SW480 (cell line): ENCODE results near the gene ACKR3.

Experiments
- DNase-seq: peaks from one replicate; pipeline ENCODE4 v3.0.0-alpha.2; 2016; ENCODE audit warnings: low spot score

The ACKR3 gene

DNA sequence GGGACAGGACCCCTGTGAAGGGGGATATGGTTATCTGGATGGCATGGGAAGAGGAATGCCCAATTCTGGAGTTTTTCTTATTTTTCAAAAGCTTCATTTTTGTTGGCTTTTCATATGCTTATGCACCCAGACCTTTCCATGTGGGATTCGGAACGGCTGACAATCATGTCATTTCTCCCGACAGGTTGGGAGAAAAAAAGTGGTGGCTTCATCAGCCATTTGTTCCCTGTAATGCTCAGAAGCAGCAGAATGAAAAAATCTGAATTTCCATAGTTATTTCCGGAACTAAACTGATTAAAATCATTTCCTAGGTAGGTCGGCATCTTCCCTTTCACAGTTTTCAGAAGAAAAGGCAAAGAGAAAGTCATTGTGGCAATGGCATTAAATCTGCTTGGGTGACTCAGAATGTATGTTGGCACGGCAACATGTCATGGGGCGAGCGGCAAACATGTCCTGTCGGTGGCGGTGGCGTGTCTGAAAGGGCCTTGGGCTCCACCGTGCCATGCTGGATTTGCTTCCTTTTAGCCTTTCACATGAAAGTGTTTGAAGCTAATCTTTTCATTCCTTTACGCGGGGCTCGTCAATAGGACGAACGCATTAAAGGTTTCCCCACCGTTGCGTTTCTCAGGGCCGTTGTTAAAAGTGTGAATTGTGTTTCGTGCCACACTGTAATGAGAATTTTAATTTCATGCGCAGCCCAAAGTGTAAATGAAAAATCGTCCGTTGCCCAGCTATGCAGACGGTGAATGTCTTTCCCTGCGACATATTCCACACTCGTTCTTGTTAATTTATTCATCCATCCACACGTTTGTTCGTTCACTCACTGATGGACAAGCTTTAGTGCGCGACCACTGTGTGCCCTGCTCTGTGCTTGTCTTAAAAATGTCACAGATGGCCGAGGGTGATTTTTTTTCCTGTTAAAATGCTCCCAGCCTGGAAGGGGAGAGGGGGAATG is 18.5 kb downstream of the ACKR3 start:
- no peak for DNase-seq

DNA sequence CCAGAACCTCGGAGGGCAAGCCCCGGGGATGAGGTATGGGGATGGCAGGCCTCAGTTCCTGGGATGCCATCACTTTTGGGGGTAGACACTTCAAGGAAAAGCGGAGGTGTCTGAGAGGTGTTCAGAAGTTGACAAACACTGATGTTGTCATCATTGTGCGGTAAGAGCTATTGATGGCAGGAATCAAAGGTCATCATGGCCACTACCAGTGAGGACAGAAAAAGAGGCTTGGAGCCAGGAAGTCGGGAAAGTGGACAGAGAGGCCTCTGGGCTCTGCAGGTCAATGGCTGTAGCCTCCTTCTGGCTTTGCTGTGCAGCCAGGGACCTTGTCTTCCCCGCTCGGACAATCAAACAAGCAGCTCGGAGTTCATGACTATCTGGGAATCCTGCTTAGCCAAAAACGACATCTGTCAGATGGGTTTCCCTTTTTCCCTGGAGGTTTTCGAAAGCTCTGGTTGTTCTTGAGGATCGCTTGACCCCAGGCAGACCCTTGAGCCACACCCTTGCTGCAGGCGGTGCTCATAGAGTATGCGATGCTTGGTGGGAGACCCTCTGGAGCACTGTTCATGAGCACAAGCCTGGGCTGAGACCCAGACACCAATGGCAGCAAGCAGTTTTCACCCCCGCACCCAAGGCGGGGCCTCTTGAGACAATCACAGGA is 19.4 kb downstream of the ACKR3 start:
- DNase-seq, result no peak

DNA sequence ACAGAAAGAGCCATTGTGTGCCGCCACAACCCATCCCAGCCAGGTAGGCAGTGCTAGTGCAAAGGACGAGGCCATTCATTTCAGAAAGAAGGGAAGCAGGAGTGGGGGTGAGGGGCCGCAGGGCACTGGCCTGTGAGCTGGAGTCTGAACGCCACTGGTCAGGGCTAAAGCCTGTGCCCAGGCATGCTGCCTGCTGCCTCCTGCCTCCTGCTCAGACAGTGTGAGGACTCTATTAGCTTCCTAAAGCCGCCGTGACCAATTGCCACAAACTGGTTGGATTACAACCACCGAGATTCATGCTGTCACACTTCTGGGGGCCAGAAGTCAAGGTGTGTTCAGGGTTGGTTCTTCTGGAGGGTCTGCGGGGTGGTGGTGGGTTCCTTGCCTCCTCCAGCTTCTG is 21.2 kb downstream of the ACKR3 start:
- no peak for DNase-seq

DNA sequence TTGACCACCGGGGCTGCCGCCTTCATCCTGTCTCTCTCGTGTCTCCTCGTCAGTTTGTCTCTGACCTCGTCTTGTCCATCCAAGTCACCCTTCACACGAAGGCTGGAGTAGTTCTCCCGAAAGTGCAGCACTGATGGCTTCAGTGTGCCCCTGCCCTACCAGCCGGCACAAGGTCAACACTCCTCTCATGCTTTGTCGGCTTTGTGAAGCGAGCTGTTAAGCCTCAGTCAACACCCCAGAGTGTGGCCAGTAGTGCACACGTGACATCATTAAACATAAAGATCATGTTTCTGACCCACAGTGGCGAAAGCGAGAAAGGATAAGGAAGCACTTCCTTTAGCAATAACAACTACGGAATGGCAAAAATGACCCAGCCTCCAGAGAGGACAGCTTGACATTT is 23.2 kb downstream of the ACKR3 start:
- DNase-seq, result no peak

DNA sequence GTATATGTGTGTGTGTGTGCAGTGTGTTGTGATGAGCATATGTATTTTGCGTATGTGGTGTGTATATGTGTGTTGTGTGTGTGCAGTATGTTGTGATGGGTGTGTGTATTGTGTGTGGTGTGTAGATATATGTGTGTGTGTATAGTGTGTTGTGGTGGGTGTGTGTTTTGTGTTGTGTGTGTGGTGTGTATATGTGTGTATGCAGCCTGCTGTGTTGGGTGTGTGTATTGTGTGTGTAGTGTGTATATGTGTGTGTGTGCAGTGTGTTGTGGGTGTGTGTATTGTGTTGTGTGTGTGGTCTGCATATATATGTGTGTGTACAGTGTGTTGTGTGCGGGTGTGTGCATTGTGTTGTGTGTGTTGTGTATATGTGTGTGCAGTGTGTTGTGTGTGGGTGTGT is 23.9 kb downstream of the ACKR3 start:
- DNase-seq, result no peak

DNA sequence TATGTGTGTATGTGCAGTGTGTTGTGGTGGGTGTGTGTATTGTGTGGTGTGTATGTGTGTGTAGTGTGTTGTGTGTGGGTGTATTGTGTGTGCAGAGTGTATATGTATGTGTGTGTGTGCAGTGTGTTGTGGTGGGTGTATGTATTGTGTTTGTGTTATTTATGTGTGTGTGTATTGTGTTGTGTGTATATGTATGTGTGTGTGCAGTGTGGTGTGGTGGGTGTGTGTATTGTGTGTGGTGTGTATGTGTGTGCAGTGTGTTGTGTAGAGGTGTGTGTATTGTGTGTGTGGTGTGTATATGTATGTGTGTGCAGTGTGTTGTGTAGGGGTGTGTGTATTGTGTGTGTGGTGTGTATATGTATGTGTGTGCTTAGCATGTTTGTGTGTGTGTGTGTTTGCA is 24.3 kb downstream of the ACKR3 start:
- DNase-seq, result no peak

DNA sequence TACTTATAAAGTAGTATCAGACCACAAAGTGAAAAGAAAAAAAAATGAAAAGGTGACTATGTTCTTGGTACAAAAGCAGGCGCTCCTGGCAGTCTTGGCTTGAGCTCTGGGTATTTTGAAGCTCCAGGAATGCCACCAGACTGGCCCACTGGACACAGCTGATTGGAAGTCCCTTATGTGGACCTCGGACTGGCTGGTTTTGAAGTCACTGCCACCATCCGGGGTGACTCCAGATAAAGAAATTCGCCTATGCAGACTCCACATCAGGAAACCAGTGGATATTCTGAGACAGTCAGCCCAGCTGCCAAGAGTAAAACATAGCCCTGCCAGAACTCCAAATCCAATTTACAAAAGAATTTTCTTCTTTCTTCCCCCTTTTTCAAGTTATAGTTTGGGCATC is 28.0 kb downstream of the ACKR3 start:
- no peak for DNase-seq

DNA sequence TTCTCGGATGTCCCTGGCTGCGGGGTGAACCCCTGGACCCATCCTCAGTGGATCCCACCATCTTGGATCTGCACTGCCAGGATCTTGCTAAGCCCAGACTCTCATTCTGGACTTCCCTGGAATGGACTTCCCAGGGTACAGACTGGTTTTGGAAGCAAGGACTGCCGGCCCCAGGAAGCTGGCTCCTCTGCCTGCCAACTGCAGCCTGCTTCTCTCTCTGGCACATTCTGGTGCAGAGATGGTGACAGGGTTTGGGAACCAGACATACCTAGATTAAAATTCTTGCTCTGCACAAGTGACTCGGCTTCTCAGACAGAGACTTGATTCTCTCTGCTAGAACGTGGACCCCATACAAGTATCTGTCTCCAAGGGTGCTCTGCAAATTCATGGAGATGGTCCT is 29.4 kb downstream of the ACKR3 start:
- DNase-seq, result no peak

DNA sequence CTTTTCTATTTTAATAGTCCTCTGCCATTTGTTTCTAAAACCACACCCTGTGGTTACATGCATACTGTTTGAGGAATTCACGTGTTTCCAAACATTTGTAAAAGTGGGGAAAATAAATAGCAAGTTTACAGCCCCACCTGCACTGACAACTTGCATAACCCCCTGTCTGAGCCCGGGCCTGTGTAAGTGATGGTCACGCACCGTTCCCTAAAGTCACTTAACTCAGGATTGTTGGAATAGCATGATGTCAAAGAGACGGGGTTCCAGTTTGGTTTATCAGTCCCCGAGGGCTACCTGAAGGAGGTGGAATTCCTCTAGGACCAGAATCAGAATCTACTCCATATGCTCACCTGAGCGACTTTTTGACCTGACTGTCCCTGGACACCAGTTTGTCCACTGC is 30.5 kb downstream of the ACKR3 start:
- DNase-seq, result no peak

DNA sequence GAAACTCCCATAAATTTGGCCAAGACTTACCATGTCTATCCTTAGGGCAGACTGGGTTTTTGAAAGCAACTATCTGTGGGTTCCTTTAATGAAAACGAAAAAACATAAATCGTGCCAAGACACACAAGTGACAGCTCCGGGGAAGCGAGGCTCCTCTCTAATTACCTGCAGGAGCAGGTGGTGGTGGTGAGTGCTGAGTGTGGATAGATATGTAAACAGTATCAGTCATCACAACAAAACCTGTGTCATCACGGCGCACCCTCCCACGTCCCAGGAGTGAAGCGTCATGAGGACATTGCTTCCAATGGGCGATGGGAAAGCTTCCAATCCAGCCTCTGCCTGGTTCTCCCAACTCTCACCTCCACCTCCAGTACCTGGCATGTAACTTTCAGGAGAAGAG is 31.3 kb downstream of the ACKR3 start:
- peak; percentile 70 for DNase-seq

DNA sequence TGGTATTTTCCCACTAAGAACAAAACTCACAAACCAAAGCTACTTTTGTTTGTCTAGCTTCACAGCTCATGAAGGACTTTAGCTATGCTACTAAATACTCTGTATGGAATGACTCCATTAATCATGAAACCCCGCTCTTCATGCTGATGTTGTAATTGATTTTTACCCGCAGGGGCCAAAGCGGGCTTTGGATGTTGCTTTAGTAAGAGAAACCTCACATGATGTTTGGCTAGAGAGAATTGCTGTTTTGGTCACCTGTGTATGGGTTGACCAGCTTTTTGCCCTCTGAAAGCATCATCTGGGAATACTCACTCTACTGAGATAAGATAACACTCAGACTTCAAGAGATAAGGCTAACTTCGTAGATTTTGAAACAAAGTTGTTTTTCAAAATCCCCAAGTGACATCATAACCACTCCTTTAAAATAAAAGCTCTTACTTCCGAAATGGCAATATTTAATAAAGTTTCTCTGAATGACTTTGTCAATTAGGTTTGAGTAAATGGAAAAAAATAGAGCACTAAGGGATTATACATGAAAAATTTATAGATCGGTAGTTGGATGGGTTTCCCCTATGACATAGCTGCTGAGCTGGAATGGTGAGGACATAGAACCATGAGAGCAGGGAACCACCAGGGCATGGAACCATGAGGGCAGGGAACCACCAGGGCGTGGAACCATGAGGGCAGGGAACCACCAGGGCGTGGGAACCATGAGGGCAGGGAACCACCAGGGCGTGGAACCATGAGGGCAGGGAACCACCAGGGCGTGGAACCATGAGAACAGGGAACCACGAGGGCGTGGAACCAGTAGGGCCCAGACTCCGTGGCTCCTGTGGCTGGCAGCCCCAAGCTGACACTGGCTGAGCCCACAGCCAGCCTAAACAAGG is 31.9 kb downstream of the ACKR3 start:
- no peak for DNase-seq

DNA sequence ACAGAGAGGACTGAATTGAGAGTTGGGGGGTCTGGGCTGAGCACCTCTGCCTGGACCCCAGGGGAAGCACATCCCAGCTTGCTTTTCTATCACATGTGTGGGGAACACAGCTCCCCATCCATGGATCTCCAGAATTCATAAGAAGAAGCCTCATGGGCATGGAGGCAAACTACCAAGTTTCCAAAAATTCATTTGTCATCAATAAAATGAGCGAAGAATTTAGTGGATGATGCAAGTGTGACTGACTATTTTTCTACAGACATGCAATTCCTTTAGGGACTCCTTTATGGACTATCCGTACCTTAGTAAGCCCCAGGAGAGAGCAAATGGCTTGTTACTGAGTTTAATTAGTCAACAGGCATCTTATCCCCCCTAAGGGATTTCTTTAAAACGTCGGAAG is 33.1 kb downstream of the ACKR3 start:
- DNase-seq, result no peak

DNA sequence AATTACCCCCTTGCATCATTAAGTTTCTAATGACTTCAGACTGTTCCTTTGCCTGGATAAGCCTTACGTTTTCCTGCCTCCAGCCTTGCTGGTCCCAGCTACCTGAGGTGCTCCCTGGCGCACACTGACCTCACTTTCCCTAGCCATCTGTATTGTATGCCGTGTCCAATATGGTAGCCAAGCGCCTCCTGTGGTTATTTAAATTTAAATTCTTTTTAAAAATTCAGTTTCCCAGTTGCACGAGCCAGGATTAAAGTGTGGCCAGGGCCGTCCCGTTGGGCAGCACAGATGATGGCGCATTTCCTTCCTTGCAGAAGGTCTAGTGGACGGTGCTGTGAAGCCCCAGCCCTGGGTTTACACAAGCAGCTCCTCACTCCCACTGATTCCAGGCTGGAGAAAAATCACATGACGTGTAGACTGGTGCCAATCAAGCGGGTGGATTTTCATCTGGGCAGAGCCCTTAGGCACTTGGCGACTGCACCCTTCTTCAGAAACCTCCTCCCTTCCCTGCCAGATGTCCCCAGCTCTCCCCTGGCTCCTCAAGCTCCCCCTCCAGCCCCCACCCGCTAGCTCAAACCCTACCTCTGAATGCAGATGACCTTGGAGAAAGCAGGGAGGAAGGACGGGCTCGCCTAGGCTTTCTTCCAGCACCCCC is 33.9 kb downstream of the ACKR3 start:
- no peak for DNase-seq

DNA sequence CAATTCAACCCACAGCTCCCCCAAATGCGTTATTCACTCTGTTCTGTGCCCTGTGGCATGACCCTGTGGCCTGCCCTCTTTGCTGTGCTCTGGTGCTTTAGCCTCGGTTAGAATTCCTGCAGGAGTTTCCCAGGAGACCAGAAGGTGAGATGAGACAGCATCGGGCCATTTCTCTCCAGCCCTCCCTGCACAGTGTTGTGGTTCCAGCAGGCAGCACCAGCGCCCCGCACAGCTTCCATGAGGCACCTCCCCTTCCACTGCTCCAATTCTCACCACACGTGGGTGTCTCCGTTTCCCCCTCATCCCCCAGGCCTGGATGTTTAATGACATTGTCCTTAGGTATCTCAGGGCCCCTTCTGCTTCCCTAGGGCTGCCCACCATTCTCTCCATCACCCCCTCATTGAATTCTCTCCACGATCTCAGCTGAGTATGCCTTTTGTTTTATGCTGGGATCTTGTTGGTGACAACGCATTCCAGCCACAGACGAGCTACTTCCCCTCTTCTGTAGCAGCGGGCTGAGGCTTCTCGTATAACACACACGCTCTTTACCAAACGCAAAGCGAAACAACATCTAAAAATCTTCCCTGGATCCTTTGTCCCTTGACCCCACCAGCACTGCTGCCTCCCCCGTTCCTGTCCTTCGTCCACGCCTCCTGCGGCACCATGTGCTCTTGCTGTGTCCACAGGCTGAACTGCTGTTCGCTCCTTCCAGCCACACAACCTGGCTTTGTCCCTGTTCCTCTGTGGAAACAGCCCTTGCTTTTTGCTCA is 35.1 kb downstream of the ACKR3 start:
- no peak for DNase-seq

DNA sequence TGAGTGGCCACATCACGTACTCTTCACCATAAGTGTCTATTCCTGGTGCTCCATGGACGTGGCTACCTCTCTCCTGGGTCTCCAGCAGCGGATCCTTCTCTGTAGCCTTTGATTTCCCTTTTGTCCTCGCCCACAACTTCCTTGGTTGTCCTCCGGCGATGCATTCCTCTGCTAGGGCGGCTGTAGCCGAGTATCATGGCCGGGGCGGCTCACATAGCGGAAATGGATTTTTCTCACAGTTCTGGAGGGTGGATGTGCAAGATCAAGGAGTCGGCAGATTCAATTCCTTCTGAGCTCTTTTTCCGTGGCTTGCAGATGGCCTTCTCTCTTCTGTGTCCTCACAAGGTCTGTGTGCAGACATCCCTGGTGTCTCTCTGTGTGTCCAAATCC is 35.7 kb downstream of the ACKR3 start:
- no peak for DNase-seq

DNA sequence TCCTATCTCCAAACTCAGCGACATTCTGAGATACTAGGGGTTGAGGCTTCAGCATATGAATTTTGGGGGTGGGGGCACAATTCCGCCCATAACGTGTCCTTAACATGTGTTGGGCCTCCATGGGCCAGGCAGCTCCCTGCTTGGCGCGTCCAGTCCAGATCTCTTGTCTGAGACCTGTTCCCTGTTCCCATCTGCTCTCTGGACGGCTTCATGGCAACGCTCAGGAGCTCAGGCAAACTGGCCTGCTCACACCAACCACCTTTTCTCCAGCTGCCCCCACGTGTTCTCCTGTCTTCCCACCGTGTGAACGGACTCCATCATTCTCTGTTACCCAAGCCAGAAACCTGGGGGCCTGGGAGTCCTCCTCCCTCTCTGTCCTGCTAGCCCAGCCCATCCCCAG is 36.4 kb downstream of the ACKR3 start:
- DNase-seq, result no peak

DNA sequence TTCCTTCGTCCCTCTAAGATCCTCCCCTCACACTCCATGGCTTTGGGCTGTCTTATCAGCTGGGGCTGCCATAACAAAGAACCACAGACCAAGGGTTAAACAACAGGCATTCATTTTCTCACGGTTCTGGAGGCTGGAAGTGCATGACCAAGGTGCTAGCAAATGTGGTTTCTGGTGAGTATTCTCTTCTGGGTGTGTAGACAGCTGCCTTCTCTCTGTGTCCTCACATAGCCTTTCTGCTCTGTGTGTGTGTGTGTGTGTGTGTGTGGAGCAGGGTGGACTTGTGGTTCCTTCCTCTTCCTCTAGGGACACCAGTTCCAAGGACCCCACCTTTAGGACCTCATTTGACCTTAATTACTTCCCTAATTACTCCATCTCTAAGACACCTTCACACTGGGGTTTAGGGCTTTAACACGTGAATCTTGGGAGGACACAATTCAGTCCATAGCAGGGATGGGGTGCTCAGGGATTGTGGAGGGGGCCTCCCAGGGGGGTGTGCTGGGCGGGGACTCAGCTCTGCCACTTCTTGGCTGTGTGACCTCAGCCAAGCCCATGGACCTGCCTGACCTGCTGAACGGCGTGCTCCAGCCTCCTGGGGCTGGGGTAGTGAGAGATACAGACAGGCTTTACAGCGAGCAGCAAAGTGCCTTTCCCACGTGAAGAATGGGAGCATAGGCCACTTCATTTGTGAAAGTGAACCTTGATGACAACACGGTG is 38.0 kb downstream of the ACKR3 start:
- DNase-seq, result peak; percentile 13

DNA sequence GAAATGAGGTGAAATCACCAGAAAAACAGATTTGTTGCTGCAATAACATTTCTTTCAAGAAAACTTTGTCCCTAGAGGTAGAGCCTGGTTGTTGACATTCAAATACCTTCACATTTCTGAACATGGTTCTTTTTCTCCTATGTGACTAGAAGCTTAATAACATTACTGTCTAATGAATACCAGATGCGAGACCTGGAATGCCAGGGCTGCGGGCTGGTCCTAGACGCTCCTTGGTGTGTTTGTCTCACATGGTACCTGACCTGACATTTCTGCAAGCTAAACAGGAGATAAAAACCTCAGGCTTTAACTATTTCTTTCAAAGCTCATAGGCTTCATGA is 38.5 kb downstream of the ACKR3 start:
- no peak for DNase-seq

DNA sequence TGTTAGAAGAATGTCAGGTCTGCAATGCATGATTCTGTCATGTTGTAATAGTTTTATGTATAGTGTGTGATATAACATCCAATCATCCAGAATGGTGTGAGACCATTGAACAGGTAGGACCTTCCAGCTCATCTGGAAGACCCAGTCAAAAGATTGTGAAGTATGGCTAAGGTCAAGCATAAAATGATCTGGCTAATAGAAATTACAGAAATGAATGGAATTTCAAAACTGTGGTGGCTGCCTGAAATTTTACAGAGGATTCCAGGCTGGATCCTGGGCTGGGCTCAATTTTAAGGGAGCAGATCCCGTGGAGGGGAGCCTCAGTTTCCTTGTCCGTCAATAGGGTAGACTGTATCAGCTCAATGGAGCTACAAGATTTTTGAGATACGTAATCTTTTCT is 39.1 kb downstream of the ACKR3 start:
- no peak for DNase-seq

DNA sequence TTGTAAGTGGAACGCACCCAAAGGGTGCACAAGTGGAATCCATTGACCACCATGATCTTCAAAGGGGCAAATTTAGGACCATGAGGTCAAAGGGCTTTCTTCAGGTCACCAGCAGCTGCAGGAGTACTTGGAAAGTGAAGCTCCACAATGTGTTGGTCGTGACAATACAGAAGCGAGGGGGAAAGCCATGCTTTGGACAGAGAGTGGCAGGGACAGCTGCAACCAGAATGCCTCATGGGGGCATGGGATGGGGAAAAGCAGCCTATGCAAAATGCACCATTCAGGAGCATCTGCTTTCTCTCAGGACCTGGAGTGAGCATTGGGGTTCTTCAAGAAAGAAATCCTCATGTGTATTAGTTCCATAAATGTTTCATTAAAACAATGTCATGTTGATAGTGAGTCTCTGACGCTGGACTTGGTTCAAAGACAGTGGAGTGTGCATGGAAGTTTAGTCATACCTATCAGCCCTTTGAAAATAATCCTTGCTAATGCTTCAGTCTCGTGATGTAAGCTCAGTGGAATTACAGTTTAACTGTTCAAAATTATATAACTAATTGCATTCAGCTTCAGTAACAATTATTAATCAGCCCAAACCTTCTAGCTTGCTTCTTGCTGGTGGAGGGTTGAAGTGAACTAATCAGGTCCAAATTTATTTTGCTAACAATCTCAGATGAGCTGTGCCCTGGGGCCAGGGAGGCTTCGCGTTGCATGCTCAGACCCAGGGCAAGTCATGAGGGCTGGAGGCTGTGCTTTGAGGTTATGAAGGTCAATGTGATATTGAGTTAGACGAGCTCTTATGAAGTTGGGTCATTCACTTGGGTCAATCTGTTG is 41.6 kb downstream of the ACKR3 start:
- no peak for DNase-seq
